Measurements from ENCODE around the gene SLC25A4.

DNA sequence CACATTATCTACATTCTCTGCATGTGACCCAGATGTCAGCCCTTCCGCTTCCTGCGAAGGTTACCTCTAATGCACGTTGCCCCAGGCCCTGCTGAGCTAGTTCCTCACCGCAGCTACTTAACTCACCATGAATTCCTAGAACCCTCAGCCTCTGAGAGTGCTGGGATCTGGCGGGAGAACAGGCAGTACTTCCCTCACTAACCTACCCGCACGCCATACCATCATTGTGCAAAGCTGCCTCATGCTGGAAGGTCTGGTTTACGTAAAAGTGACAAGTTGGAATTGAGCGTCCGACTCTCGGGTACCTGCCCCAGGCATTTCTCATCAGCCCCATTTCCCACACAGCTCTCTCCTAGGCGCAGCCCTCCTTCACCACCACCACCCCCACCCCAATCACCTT lies 6.3 kb downstream of the SLC25A4 start:
- TF ChIP-seq, protein P1, sequence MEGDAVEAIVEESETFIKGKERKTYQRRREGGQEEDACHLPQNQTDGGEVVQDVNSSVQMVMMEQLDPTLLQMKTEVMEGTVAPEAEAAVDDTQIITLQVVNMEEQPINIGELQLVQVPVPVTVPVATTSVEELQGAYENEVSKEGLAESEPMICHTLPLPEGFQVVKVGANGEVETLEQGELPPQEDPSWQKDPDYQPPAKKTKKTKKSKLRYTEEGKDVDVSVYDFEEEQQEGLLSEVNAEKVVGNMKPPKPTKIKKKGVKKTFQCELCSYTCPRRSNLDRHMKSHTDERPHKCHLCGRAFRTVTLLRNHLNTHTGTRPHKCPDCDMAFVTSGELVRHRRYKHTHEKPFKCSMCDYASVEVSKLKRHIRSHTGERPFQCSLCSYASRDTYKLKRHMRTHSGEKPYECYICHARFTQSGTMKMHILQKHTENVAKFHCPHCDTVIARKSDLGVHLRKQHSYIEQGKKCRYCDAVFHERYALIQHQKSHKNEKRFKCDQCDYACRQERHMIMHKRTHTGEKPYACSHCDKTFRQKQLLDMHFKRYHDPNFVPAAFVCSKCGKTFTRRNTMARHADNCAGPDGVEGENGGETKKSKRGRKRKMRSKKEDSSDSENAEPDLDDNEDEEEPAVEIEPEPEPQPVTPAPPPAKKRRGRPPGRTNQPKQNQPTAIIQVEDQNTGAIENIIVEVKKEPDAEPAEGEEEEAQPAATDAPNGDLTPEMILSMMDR (IDR thresholded peaks at IDR 0.05) = no peak
- no peak for TF ChIP-seq POLR2A (IDR thresholded peaks at IDR 0.05)

Data from lower leg skin (tissue), 3 donors.